ENCODE data around the gene ZNF84.
A peak's percentile ranks its signal among the peaks of the same experiment; 100 is the strongest.

ZNF84 gene

GRCh38 chr12:133061954-133062353 lies 24.6 kb downstream of the ZNF84 start:
- H3K4me1 ChIP-seq (ENCODE audit: control insufficient read depth in 5 of 5, insufficient read depth in 5 of 5, low read length in 5 of 5), result peaks cover 0 to 12% (median 0%) of the 10 kb centered on the region in 5 donors
- H3K9ac ChIP-seq (ENCODE audit: low read length in 5 of 5), result no peak overlapping the region
- no peak overlapping the region for H3K27ac ChIP-seq (ENCODE audit: low read depth, low read length)
- H3K36me3 ChIP-seq (ENCODE audit: control insufficient read depth in 5 of 5, insufficient read depth in 5 of 5, low read length in 5 of 5), result peaks cover 7 to 38% (median 13%) of the 10 kb centered on the region in 5 donors
- H3K4me3 ChIP-seq (ENCODE audit: low read depth in 1 of 5, low read length in 5 of 5), result peak overlapping the region in 4 of 5 donors; percentile 15 to 75 (median 46)
- no peaks in the 10 kb centered on the region for H3K27me3 ChIP-seq (ENCODE audit: control insufficient read depth in 5 of 5, insufficient read depth in 4 of 5, low read length in 5 of 5)
- H3K9me3 ChIP-seq (ENCODE audit: control insufficient read depth in 5 of 5, low read length in 5 of 5), result peaks cover 95 to 100% (median 99%) of the 10 kb centered on the region in 5 donors

- peak overlapping the region; percentile 34 to 75 (median 54) for H3K4me3 ChIP-seq (ENCODE audit: low read depth in 1 of 5, low read length in 5 of 5)
- no peaks in the 10 kb centered on the region for H3K27me3 ChIP-seq (ENCODE audit: control insufficient read depth in 5 of 5, insufficient read depth in 4 of 5, low read length in 5 of 5)
- peaks cover 0 to 3% (median 0%) of the 10 kb centered on the region in 5 donors for H3K4me1 ChIP-seq (ENCODE audit: control insufficient read depth in 5 of 5, insufficient read depth in 5 of 5, low read length in 5 of 5)
- H3K36me3 ChIP-seq (ENCODE audit: control insufficient read depth in 5 of 5, insufficient read depth in 5 of 5, low read length in 5 of 5), result peaks cover 0 to 24% (median 0%) of the 10 kb centered on the region in 5 donors
- no peak overlapping the region for H3K9ac ChIP-seq (ENCODE audit: low read length in 5 of 5)
- H3K9me3 ChIP-seq (ENCODE audit: control insufficient read depth in 5 of 5, low read length in 5 of 5), result peaks cover 91 to 100% (median 97%) of the 10 kb centered on the region in 5 donors
- H3K27ac ChIP-seq (ENCODE audit: low read depth, low read length), result no peak overlapping the region
Measured at GRCh38 chr12:133063556-133063955, 26.2 kb downstream of the ZNF84 start.

GRCh38 chr12:133073836-133074235 lies 36.5 kb downstream of the ZNF84 start:
- peaks cover 38 to 91% (median 77%) of the 10 kb centered on the region in 5 donors for H3K9me3 ChIP-seq (ENCODE audit: control insufficient read depth in 5 of 5, low read length in 5 of 5)
- H3K27ac ChIP-seq (ENCODE audit: low read depth, low read length), result no peak overlapping the region
- peak overlapping the region in 1 of 5 donors; percentile 33 for H3K4me3 ChIP-seq (ENCODE audit: low read depth in 1 of 5, low read length in 5 of 5)

GRCh38 chr12:133080026-133080367 lies 42.7 kb downstream of the ZNF84 start:
- peaks cover 9 to 13% (median 12%) of the 10 kb centered on the region in 5 donors for H3K4me1 ChIP-seq (ENCODE audit: control insufficient read depth in 5 of 5, insufficient read depth in 5 of 5, low read length in 5 of 5)
- H3K27ac ChIP-seq (ENCODE audit: low read depth, low read length), result peak overlapping the region; percentile 100
- H3K27me3 ChIP-seq (ENCODE audit: control insufficient read depth in 5 of 5, insufficient read depth in 4 of 5, low read length in 5 of 5), result peaks cover 0 to 6% (median 0%) of the 10 kb centered on the region in 5 donors
- peaks cover 22 to 26% (median 24%) of the 10 kb centered on the region in 5 donors for H3K36me3 ChIP-seq (ENCODE audit: control insufficient read depth in 5 of 5, insufficient read depth in 5 of 5, low read length in 5 of 5)
- H3K9me3 ChIP-seq (ENCODE audit: control insufficient read depth in 5 of 5, low read length in 5 of 5), result peaks cover 35 to 76% (median 65%) of the 10 kb centered on the region in 5 donors
- peak overlapping the region; percentile 90 to 96 (median 93) for H3K9ac ChIP-seq (ENCODE audit: low read length in 5 of 5)
- H3K4me3 ChIP-seq (ENCODE audit: low read depth in 1 of 5, low read length in 5 of 5), result peak overlapping the region; percentile 89 to 94 (median 92)

More at GRCh38 chr12:133073836-133074235, 36.5 kb downstream of the ZNF84 start:
- H3K9ac ChIP-seq (ENCODE audit: low read length in 5 of 5), result no peak overlapping the region
- no peaks in the 10 kb centered on the region for H3K36me3 ChIP-seq (ENCODE audit: control insufficient read depth in 5 of 5, insufficient read depth in 5 of 5, low read length in 5 of 5)
- H3K27me3 ChIP-seq (ENCODE audit: control insufficient read depth in 5 of 5, insufficient read depth in 4 of 5, low read length in 5 of 5), result no peaks in the 10 kb centered on the region
- no peaks in the 10 kb centered on the region for H3K4me1 ChIP-seq (ENCODE audit: control insufficient read depth in 5 of 5, insufficient read depth in 5 of 5, low read length in 5 of 5)

- H3K9me3 ChIP-seq (ENCODE audit: control insufficient read depth in 5 of 5, low read length in 5 of 5), result peaks cover 38 to 76% (median 65%) of the 10 kb centered on the region in 5 donors
Measured at GRCh38 chr12:133080368-133081158, 43.3 kb downstream of the ZNF84 start, which contains the start of gene ZNF140. Gene ZNF140, plus strand, starts transcription at chr12:133080923. Its CDS starts 398 bp downstream, at chr12:133081321.

GRCh38 chr12:133081159-133081780 lies 44.0 kb downstream of the ZNF84 start:
- Histone ChIP-seq H3K4me3 (ENCODE audit: low read depth in 1 of 5, low read length in 5 of 5) (peak overlapping the region; percentile 68 to 94 (median 89)), H3K27me3 (ENCODE audit: control insufficient read depth in 5 of 5, insufficient read depth in 4 of 5, low read length in 5 of 5) (peaks cover 0 to 6% (median 0%) of the 10 kb centered on the region in 5 donors), H3K36me3 (ENCODE audit: control insufficient read depth in 5 of 5, insufficient read depth in 5 of 5, low read length in 5 of 5) (peaks cover 35 to 39% (median 36%) of the 10 kb centered on the region in 5 donors), H3K9ac (ENCODE audit: low read length in 5 of 5) (peak overlapping the region in 4 of 5 donors; percentile 90 to 96 (median 93)), H3K27ac (ENCODE audit: low read depth, low read length) (peak overlapping the region; percentile 100), H3K4me1 (ENCODE audit: control insufficient read depth in 5 of 5, insufficient read depth in 5 of 5, low read length in 5 of 5) (peaks cover 9 to 13% (median 12%) of the 10 kb centered on the region in 5 donors), H3K9me3 (ENCODE audit: control insufficient read depth in 5 of 5, low read length in 5 of 5) (peaks cover 43 to 76% (median 65%) of the 10 kb centered on the region in 5 donors)

More at GRCh38 chr12:133080368-133081158, 43.3 kb downstream of the ZNF84 start, which contains the start of gene ZNF140:
- Histone ChIP-seq H3K4me3 (ENCODE audit: low read depth in 1 of 5, low read length in 5 of 5) (peak within 1 kb of the TSS; percentile 89 to 94 (median 92)), H3K27me3 (ENCODE audit: control insufficient read depth in 5 of 5, insufficient read depth in 4 of 5, low read length in 5 of 5) (peaks cover 0 to 6% (median 0%) of the 10 kb centered on the region in 5 donors), H3K9ac (ENCODE audit: low read length in 5 of 5) (peak within 1 kb of the TSS; percentile 90 to 96 (median 93)), H3K4me1 (ENCODE audit: control insufficient read depth in 5 of 5, insufficient read depth in 5 of 5, low read length in 5 of 5) (peaks cover 9 to 13% (median 12%) of the 10 kb centered on the region in 5 donors), H3K27ac (ENCODE audit: low read depth, low read length) (peak within 1 kb of the TSS; percentile 100), H3K36me3 (ENCODE audit: control insufficient read depth in 5 of 5, insufficient read depth in 5 of 5, low read length in 5 of 5) (peaks cover 28 to 32% (median 29%) of the 10 kb centered on the region in 5 donors)

GRCh38 chr12:133083345-133083744 lies 46.0 kb downstream of the ZNF84 start:
- Histone ChIP-seq H3K27ac (ENCODE audit: low read depth, low read length) (no peak overlapping the region), H3K9me3 (ENCODE audit: control insufficient read depth in 5 of 5, low read length in 5 of 5) (peaks cover 42 to 76% (median 61%) of the 10 kb centered on the region in 5 donors), H3K4me1 (ENCODE audit: control insufficient read depth in 5 of 5, insufficient read depth in 5 of 5, low read length in 5 of 5) (peaks cover 9 to 13% (median 12%) of the 10 kb centered on the region in 5 donors), H3K9ac (ENCODE audit: low read length in 5 of 5) (no peak overlapping the region), H3K4me3 (ENCODE audit: low read depth in 1 of 5, low read length in 5 of 5) (peak overlapping the region; percentile 6 to 94 (median 89)), H3K27me3 (ENCODE audit: control insufficient read depth in 5 of 5, insufficient read depth in 4 of 5, low read length in 5 of 5) (peaks cover 0 to 6% (median 0%) of the 10 kb centered on the region in 5 donors), H3K36me3 (ENCODE audit: control insufficient read depth in 5 of 5, insufficient read depth in 5 of 5, low read length in 5 of 5) (peaks cover 51 to 60% (median 54%) of the 10 kb centered on the region in 5 donors)

- H3K27ac ChIP-seq (ENCODE audit: low read depth, low read length), result no peak overlapping the region
- peaks cover 46 to 71% (median 60%) of the 10 kb centered on the region in 5 donors for H3K36me3 ChIP-seq (ENCODE audit: control insufficient read depth in 5 of 5, insufficient read depth in 5 of 5, low read length in 5 of 5)
- H3K9ac ChIP-seq (ENCODE audit: low read length in 5 of 5), result no peak overlapping the region
- peaks cover 83 to 100% (median 97%) of the 10 kb centered on the region in 5 donors for H3K9me3 ChIP-seq (ENCODE audit: control insufficient read depth in 5 of 5, low read length in 5 of 5)
- no peaks in the 10 kb centered on the region for H3K27me3 ChIP-seq (ENCODE audit: control insufficient read depth in 5 of 5, insufficient read depth in 4 of 5, low read length in 5 of 5)
- no peaks in the 10 kb centered on the region for H3K4me1 ChIP-seq (ENCODE audit: control insufficient read depth in 5 of 5, insufficient read depth in 5 of 5, low read length in 5 of 5)
- H3K4me3 ChIP-seq (ENCODE audit: low read depth in 1 of 5, low read length in 5 of 5), result peak overlapping the region; percentile 36 to 65 (median 51)
Measured at GRCh38 chr12:133105620-133106019, 68.3 kb downstream of the ZNF84 start.

GRCh38 chr12:133106253-133106652 lies 68.9 kb downstream of the ZNF84 start:
- Histone ChIP-seq H3K9me3 (ENCODE audit: control insufficient read depth in 5 of 5, low read length in 5 of 5) (peaks cover 82 to 100% (median 97%) of the 10 kb centered on the region in 5 donors), H3K4me3 (ENCODE audit: low read depth in 1 of 5, low read length in 5 of 5) (peak overlapping the region; percentile 36 to 65 (median 51)), H3K36me3 (ENCODE audit: control insufficient read depth in 5 of 5, insufficient read depth in 5 of 5, low read length in 5 of 5) (peaks cover 40 to 67% (median 54%) of the 10 kb centered on the region in 5 donors), H3K27me3 (ENCODE audit: control insufficient read depth in 5 of 5, insufficient read depth in 4 of 5, low read length in 5 of 5) (no peaks in the 10 kb centered on the region), H3K4me1 (ENCODE audit: control insufficient read depth in 5 of 5, insufficient read depth in 5 of 5, low read length in 5 of 5) (no peaks in the 10 kb centered on the region), H3K9ac (ENCODE audit: low read length in 5 of 5) (no peak overlapping the region), H3K27ac (ENCODE audit: low read depth, low read length) (no peak overlapping the region)
